OCI-LY1 (cell line): ENCODE results near the gene RRAD.

Experiments
- H2AFZ ChIP-seq: fragments of 200-600 bp; sonication (generic), shearing (Covaris generic); 2 replicates; pipeline ENCODE4 v1.6.0; 2014; ENCODE audit warnings: antibody characterized with exemption, mild to moderate bottlenecking, low read length
- H3F3A ChIP-seq: fragments of 200-600 bp; sonication (generic), shearing (Covaris generic); 2 replicates; pipeline ENCODE4 v1.6.0; 2014; ENCODE audit warnings: mild to moderate bottlenecking, antibody characterized with exemption, low read length, moderate library complexity; ENCODE audit not compliant: insufficient read depth
- H3K27ac ChIP-seq: fragments of 200-600 bp; sonication (generic); 2 replicates; pipeline ENCODE4 v1.5.1; 2014; ENCODE audit warnings: low read length, mixed run types, mild to moderate bottlenecking, low read depth; ENCODE audit not compliant: poor library complexity, severe bottlenecking
- H3K27me3 ChIP-seq: fragments of 200-600 bp; sonication (generic); 2 replicates; pipeline ENCODE4 v1.6.0; 2014; ENCODE audit warnings: antibody characterized with exemption, mild to moderate bottlenecking, low read length, moderate library complexity; ENCODE audit not compliant: insufficient read depth
- H3K36me3 ChIP-seq: fragments of 200-600 bp; sonication (generic); 2 replicates; pipeline ENCODE4 v1.6.1; 2014; ENCODE audit warnings: mild to moderate bottlenecking, antibody characterized with exemption, low read length, moderate library complexity, mixed read lengths; ENCODE audit not compliant: insufficient read depth
- H3K4me1 ChIP-seq: fragments of 200-600 bp; sonication (generic); 2 replicates; pipeline ENCODE4 v1.5.1; 2014; ENCODE audit warnings: mild to moderate bottlenecking, low read length, moderate library complexity; ENCODE audit not compliant: insufficient read depth, severe bottlenecking
- H3K4me2 ChIP-seq: fragments of 200-600 bp; sonication (generic), shearing (Covaris generic); 2 replicates; pipeline ENCODE4 v1.6.1; 2014; ENCODE audit warnings: low read length
- H3K4me3 ChIP-seq: fragments of 200-600 bp; sonication (generic); 2 replicates; pipeline ENCODE4 v1.5.1; 2014; ENCODE audit warnings: low read length, low read depth, mild to moderate bottlenecking, mixed read lengths; ENCODE audit not compliant: poor library complexity, severe bottlenecking
- H3K79me2 ChIP-seq: fragments of 200-600 bp; shearing (Covaris generic); 2 replicates; pipeline ENCODE4 v1.6.1; 2016; ENCODE audit warnings: mixed run types, low read length, mixed read lengths; ENCODE audit not compliant: insufficient read depth
- H3K9ac ChIP-seq: fragments of 200-600 bp; sonication (generic), shearing (Covaris generic); 2 replicates; pipeline ENCODE4 v1.6.1; 2014; ENCODE audit warnings: mild to moderate bottlenecking, low read length, mixed read lengths
- H3K9me2 ChIP-seq: fragments of 200-600 bp; sonication (generic), shearing (Covaris generic); 2 replicates; pipeline ENCODE4 v1.6.1; 2014; ENCODE audit warnings: low read depth, mild to moderate bottlenecking, low read length, mixed read lengths
- H3K9me3 ChIP-seq: fragments of 200-600 bp; shearing (Covaris generic); 2 replicates; pipeline ENCODE4 v1.6.1; 2014; ENCODE audit warnings: low read length, mixed read lengths
- H4K20me1 ChIP-seq: fragments of 200-600 bp; sonication (generic), shearing (Covaris generic); 2 replicates; pipeline ENCODE4 v1.6.0; 2016; ENCODE audit warnings: mild to moderate bottlenecking, low read length; ENCODE audit not compliant: insufficient read depth
- EZH2 ChIP-seq: fragments of 200-600 bp; sonication (generic), shearing (Covaris generic); IDR thresholded peaks from 2 replicates; pipeline ENCODE4 v1.8.0; 2017; ENCODE audit warnings: borderline replicate concordance, mixed run types, mild to moderate bottlenecking, antibody characterized with exemption, low read length, moderate library complexity, mixed read lengths
- TF ChIP-seq, protein P1 (sequence below): fragments of 200-600 bp; sonication (generic), shearing (Covaris generic); IDR thresholded peaks from 2 replicates; pipeline ENCODE4 v1.5.1; 2017; ENCODE audit warnings: mild to moderate bottlenecking, antibody characterized with exemption, low read length, moderate library complexity, mixed read lengths

RRAD gene

DNA sequence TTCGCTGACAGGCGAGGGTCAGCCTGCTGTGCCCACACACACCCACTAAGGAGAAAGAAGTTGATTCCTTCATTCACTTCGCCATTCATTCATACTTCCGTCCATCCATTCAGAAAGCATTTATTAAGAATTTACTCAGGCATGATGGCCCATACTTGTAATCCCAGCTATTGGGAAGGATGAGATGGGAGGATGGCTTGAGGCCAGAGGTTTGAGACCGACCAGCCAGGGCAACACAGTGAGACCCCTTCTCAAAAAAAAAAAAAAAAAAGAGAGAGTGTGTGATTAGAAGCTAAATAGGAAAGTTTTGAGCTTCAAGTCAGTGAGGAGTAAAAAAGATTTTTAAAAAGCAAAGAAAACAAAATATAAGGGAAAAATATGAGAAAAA, 18.7 kb upstream of the RRAD start:
- Histone ChIP-seq H4K20me1 (no peaks in the 10 kb centered on the region), H3F3A (no peaks in the 10 kb centered on the region), H3K36me3 (peaks cover 18% of the 10 kb centered on the region; the same call in 1 of the 2 replicates), H3K9me2 (no peaks in the 10 kb centered on the region), H3K9me3 (no peaks in the 10 kb centered on the region), H3K9ac (no peak overlapping the region), H3K4me2 (no peak overlapping the region), H2AFZ (no peak overlapping the region), H3K79me2 (no peaks in the 10 kb centered on the region), H3K27me3 (peaks cover 5% of the 10 kb centered on the region; the same call in 1 of the 2 replicates), H3K4me3 (no peak overlapping the region), H3K27ac (no peak overlapping the region), H3K4me1 (peaks cover 4% of the 10 kb centered on the region)
- TF ChIP-seq EZH2 = no peak
- TF ChIP-seq, protein P1, sequence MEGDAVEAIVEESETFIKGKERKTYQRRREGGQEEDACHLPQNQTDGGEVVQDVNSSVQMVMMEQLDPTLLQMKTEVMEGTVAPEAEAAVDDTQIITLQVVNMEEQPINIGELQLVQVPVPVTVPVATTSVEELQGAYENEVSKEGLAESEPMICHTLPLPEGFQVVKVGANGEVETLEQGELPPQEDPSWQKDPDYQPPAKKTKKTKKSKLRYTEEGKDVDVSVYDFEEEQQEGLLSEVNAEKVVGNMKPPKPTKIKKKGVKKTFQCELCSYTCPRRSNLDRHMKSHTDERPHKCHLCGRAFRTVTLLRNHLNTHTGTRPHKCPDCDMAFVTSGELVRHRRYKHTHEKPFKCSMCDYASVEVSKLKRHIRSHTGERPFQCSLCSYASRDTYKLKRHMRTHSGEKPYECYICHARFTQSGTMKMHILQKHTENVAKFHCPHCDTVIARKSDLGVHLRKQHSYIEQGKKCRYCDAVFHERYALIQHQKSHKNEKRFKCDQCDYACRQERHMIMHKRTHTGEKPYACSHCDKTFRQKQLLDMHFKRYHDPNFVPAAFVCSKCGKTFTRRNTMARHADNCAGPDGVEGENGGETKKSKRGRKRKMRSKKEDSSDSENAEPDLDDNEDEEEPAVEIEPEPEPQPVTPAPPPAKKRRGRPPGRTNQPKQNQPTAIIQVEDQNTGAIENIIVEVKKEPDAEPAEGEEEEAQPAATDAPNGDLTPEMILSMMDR = no peak

- no peak for TF ChIP-seq EZH2
- TF ChIP-seq, protein P1 = no peak
- Histone ChIP-seq H3K4me1 (peaks cover 4% of the 10 kb centered on the region), H3K4me2 (no peak overlapping the region), H3K9me3 (no peaks in the 10 kb centered on the region), H4K20me1 (no peaks in the 10 kb centered on the region), H3K9ac (no peak overlapping the region), H3K36me3 (peaks cover 18% of the 10 kb centered on the region; the same call in 1 of the 2 replicates), H3K27ac (no peak overlapping the region), H3K27me3 (peaks cover 5% of the 10 kb centered on the region; the same call in 1 of the 2 replicates), H2AFZ (no peak overlapping the region), H3K9me2 (no peaks in the 10 kb centered on the region), H3F3A (no peaks in the 10 kb centered on the region), H3K79me2 (no peaks in the 10 kb centered on the region), H3K4me3 (no peak overlapping the region)
These were observed 18.2 kb upstream of the RRAD start for GRCh38 chr16:66943426-66944053.

DNA sequence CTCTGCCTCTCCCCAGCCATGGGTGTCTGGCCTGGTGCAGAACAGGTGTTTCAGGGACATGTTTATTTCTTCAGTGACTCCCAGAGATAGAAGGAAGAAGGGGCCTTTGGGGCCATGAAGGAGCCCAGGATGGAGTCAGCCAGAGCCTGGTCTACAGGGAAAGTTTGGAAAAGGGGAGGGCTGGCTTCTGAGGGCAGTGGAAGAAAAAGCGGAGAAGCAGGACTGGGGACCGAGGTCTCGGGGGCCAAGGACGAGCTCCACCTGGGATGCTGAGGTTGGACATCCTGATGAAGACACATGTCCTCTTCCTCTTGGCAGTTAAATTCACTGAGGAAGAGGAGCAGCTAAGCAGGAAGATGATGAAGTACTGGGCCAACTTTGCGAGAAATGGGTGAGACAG, 17.6 kb upstream of the RRAD start:
- no peaks in the 10 kb centered on the region for H3K9me3 ChIP-seq
- no peaks in the 10 kb centered on the region for H3K9me2 ChIP-seq
- no peaks in the 10 kb centered on the region for H3K79me2 ChIP-seq
- no peak overlapping the region for H3K9ac ChIP-seq
- H3K4me2 ChIP-seq = no peak overlapping the region
- peaks cover 18% of the 10 kb centered on the region; the same call in 1 of the 2 replicates for H3K36me3 ChIP-seq
- peaks cover 4% of the 10 kb centered on the region for H3K4me1 ChIP-seq
- TF ChIP-seq EZH2 = no peak
- TF ChIP-seq, protein P1 = no peak
- no peak overlapping the region for H3K27ac ChIP-seq
- H3K27me3 ChIP-seq = peaks cover 5% of the 10 kb centered on the region; the same call in 1 of the 2 replicates
- H4K20me1 ChIP-seq = no peaks in the 10 kb centered on the region
- no peaks in the 10 kb centered on the region for H3F3A ChIP-seq
- no peak overlapping the region for H3K4me3 ChIP-seq
- H2AFZ ChIP-seq = no peak overlapping the region
